OCI-LY7 (cell line): ENCODE measurements around the gene REX1BD. TPM values are rescaled to one million over a fixed set of nuclear protein-coding genes. Genes with fewer than 3 reads are reported as not detected.

ENCODE experiments used
- BruUV-seq: library from RNA; stranded (reverse); fragments of 400-500 nt; replicated peaks from 2 replicates; lab custom pipeline; 2021; lab: Mats Ljungman, UMichigan
- CTCF ChIA-PET: fragments of 300-600 bp; sonication (Branson Sonifier 250); formaldehyde crosslinking; loops from one replicate; lab custom pipeline; 2022; ENCODE audit warnings: antibody characterized with exemption; ENCODE audit not compliant: unreplicated experiment; lab: Charles Lee
- POLR2A ChIA-PET: fragments of 300-600 bp; sonication (Branson Sonifier 250); formaldehyde crosslinking; loops from one replicate; lab custom pipeline; 2022; ENCODE audit warnings: antibody characterized with exemption; lab: Charles Lee
- DNase-seq: peaks from one replicate; pipeline ENCODE4 v3.0.0-alpha.2; 2015; ENCODE audit warnings: low spot score
- H2AFZ ChIP-seq: fragments of 200-600 bp; sonication (generic), shearing (Covaris generic); 2 replicates; pipeline ENCODE4 v1.6.1; 2014; ENCODE audit warnings: mild to moderate bottlenecking, antibody characterized with exemption, low read length, moderate library complexity
- H3K27ac ChIP-seq: fragments of 200-600 bp; sonication (generic); 2 replicates; pipeline ENCODE4 v1.5.1; 2014; ENCODE audit warnings: mixed run types, low read depth, mild to moderate bottlenecking, moderate library complexity, low read length, inconsistent platforms; ENCODE audit not compliant: poor library complexity, severe bottlenecking
- H3K36me3 ChIP-seq: fragments of 200-600 bp; sonication (generic); 2 replicates; pipeline ENCODE4 v1.6.1; 2014; ENCODE audit warnings: mild to moderate bottlenecking, antibody characterized with exemption, low read length, moderate library complexity, mixed read lengths; ENCODE audit not compliant: insufficient read depth
- H3K4me1 ChIP-seq: fragments of 200-600 bp; sonication (generic); 2 replicates; pipeline ENCODE4 v1.5.1; 2014; ENCODE audit warnings: mild to moderate bottlenecking, low read length; ENCODE audit not compliant: insufficient read depth, poor library complexity, severe bottlenecking
- H3K4me2 ChIP-seq: fragments of 200-600 bp; sonication (generic); 2 replicates; pipeline ENCODE4 v1.6.1; 2014; ENCODE audit warnings: mild to moderate bottlenecking, low read length
- H3K4me3 ChIP-seq: fragments of 200-600 bp; sonication (generic); 2 replicates; pipeline ENCODE4 v1.5.1; 2014; ENCODE audit warnings: mild to moderate bottlenecking, low read depth, low read length; ENCODE audit not compliant: poor library complexity, severe bottlenecking
- H3K79me2 ChIP-seq: fragments of 200-600 bp; sonication (generic); 2 replicates; pipeline ENCODE4 v1.6.1; 2016; ENCODE audit warnings: low read depth, mild to moderate bottlenecking, low read length, moderate library complexity, mixed read lengths; ENCODE audit not compliant: insufficient read depth
- H3K9me2 ChIP-seq: fragments of 200-600 bp; sonication (generic); 2 replicates; pipeline ENCODE4 v1.6.1; 2016; ENCODE audit warnings: mild to moderate bottlenecking, low read length, mixed read lengths; ENCODE audit not compliant: insufficient read depth
- H3K9me3 ChIP-seq: fragments of 200-600 bp; sonication (generic); 2 replicates; pipeline ENCODE4 v1.6.1; 2014; ENCODE audit warnings: mild to moderate bottlenecking, mixed run types, low read length, mixed read lengths
- H4K20me1 ChIP-seq: fragments of 200-600 bp; sonication (generic); 2 replicates; pipeline ENCODE4 v1.6.1; 2014; ENCODE audit warnings: mild to moderate bottlenecking, antibody characterized with exemption, low read length, moderate library complexity, mixed read lengths; ENCODE audit not compliant: insufficient read depth
- EZH2phosphoT487 ChIP-seq: fragments of 200-600 bp; sonication (generic); IDR thresholded peaks from 2 replicates; pipeline ENCODE4 v1.6.1; 2018; ENCODE audit warnings: low read depth, borderline replicate concordance, mild to moderate bottlenecking, mixed run types, antibody characterized with exemption, low read length, moderate library complexity, mixed read lengths
- intact Hi-C: fragments of 100-400 bp; cut with micrococcal nuclease; formaldehyde crosslinking; loops from one replicate; pipeline ENCODE4 v1.10.0; 2022; ENCODE audit not compliant: unreplicated experiment
- total RNA-seq, 2 experiments: library from RNA; depleted of rRNA in 1 of 2; stranded (reverse); fragments of >200 nt in 1 of 2; shearing (Covaris generic) in 1 of 2; gene quantifications; 2 replicates each; pipeline ENCODE4 v1.2.3, GENCODE V29; 2014 to 2022
- TF ChIP-seq, protein P1 (sequence below): fragments of 200-600 bp; sonication (generic); conservative IDR thresholded peaks from 2 replicates; pipeline ENCODE4 v1.5.1; 2014; ENCODE audit warnings: mild to moderate bottlenecking, antibody characterized with exemption, low read length, moderate library complexity, mixed read lengths

Gene REX1BD
- total RNA-seq, 2 experiments from 2014 or later = 88.8 to 126 TPM

GRCh38 chr19:18587962-18588610 lies 512 bp upstream of the REX1BD start:
- no peak for TF ChIP-seq EZH2phosphoT487
- TF ChIP-seq, protein P1, sequence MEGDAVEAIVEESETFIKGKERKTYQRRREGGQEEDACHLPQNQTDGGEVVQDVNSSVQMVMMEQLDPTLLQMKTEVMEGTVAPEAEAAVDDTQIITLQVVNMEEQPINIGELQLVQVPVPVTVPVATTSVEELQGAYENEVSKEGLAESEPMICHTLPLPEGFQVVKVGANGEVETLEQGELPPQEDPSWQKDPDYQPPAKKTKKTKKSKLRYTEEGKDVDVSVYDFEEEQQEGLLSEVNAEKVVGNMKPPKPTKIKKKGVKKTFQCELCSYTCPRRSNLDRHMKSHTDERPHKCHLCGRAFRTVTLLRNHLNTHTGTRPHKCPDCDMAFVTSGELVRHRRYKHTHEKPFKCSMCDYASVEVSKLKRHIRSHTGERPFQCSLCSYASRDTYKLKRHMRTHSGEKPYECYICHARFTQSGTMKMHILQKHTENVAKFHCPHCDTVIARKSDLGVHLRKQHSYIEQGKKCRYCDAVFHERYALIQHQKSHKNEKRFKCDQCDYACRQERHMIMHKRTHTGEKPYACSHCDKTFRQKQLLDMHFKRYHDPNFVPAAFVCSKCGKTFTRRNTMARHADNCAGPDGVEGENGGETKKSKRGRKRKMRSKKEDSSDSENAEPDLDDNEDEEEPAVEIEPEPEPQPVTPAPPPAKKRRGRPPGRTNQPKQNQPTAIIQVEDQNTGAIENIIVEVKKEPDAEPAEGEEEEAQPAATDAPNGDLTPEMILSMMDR = no peak
- peak overlapping the region; percentile 68 for H3K4me2 ChIP-seq
- DNase-seq = no peak
- H4K20me1 ChIP-seq = no peaks in the 10 kb centered on the region
- H3K9me3 ChIP-seq = no peaks in the 10 kb centered on the region
- H3K4me1 ChIP-seq = peaks cover 44% of the 10 kb centered on the region
- peaks cover 10% of the 10 kb centered on the region for H3K79me2 ChIP-seq
- H3K9me2 ChIP-seq = no peaks in the 10 kb centered on the region
- H3K36me3 ChIP-seq = peaks cover 17% of the 10 kb centered on the region; the same call in 1 of the 2 replicates
- H3K4me3 ChIP-seq = peak overlapping the region; percentile 68
- intact Hi-C loops = loop anchor here (2.0 to 5.0 kb wide), 5 partner anchors 45 to 244 kb away; partner anchors contain the start of genes FKBP8, KLHL26 and UPF1
- H3K27ac ChIP-seq = peak overlapping the region; percentile 70
- ChIA-PET CTCF (interaction anchor here (0.5 to 1.1 kb wide), 3 partner anchors 66 to 164 kb away, joined by 4 to 12 read pairs (median 8); no protein-coding TSS in a partner anchor), POLR2A (interaction anchor here (0.5 to 4.9 kb wide), 5 partner anchors 16 to 122 kb away, joined by 3 to 23 read pairs (median 10); partner anchors contain the start of genes KXD1 and UBA52)
- peak overlapping the region; percentile 80; the same call in 1 of the 2 replicates for H2AFZ ChIP-seq
- BruUV-seq = TSS peak; percentile 86

DNA sequence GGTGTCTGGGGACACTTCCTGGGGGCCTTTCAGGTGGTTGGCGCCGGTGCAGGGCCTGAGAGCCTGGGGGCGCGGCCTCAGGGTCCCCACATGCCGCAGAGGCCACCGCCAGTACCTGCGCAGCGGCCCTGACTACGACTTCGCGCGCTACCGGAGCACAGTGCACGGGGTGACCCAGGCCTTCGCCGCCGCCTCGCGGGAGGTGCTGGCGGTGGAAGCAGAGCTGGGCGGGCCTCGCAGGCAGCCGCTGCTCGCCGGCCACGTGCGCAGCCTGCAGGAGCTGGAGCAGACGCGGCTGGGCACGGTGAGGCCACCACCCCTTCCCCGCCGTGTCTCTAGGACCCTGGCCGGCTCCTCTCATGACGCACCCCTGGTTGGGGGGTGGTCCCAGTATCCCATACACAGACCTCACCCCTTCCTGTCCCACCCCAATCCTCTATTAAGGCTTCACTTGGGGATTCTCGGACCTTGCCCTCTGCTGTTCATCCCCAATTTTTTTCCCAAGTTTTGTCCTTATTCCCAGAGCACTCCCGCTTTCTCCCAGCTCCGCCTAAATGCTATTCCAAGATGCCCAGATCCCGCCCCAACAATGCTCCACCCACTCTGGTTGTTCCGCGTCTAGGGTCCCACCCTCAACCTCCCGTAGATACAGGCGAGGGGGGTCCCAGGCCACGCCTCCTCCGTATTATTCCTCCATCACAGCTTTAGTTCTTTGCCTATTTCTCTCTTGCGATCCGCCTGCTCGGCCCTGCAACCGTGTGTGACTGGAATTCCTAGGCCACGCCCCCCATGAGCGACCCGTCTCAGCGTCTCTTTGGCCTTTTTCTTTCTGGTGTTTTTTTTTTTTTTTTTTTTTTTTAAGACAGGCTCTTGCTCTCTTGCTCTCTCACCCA lies 1.0 kb downstream of the REX1BD start:
- Histone ChIP-seq H3K9me3 (no peaks in the 10 kb centered on the region), H3K4me2 (peak overlapping the region; percentile 68), H3K27ac (peak overlapping the region; percentile 70), H2AFZ (peak overlapping the region; percentile 80; the same call in 1 of the 2 replicates), H4K20me1 (no peaks in the 10 kb centered on the region), H3K4me1 (peaks cover 55% of the 10 kb centered on the region), H3K36me3 (peaks cover 17% of the 10 kb centered on the region; the same call in 1 of the 2 replicates), H3K4me3 (peak overlapping the region; percentile 68), H3K9me2 (no peaks in the 10 kb centered on the region), H3K79me2 (peaks cover 10% of the 10 kb centered on the region)
- peak; percentile 80 for DNase-seq
- ChIA-PET POLR2A (interaction anchor here (0.7 to 4.9 kb wide), 7 partner anchors 18 to 726 kb away, joined by 3 to 23 read pairs (median 5); partner anchors contain the start of genes FKBP8, KXD1 and UBA52), CTCF (interaction anchor here (0.6 to 1.1 kb wide), 4 partner anchors 32 to 201 kb away, joined by 3 to 4 read pairs (median 4); no protein-coding TSS in a partner anchor)
- intact Hi-C loops = loop anchor here (1.0 to 5.0 kb wide), 6 partner anchors 47 to 243 kb away; partner anchors contain the start of genes ELL, FKBP8, KLHL26 and UPF1
- no TSS peak for BruUV-seq
- TF ChIP-seq EZH2phosphoT487 = no peak
- TF ChIP-seq, protein P1 = no peak
